HG03139 (cell line): ENCODE measurements around the gene C12orf56.
A peak's percentile ranks its signal among the peaks of the same experiment; 100 is the strongest.
"Not testable (repeated sequence)": the region's sequence is repeated elsewhere in the genome, so short reads cannot be mapped to it uniquely, and the experiment has no call there.

ENCODE experiments used
- ATAC-seq: cut with Tn5 transposase; IDR thresholded peaks from one replicate; pipeline ENCODE4 v1.9.1; 2021; ENCODE audit not compliant: unreplicated experiment

Gene C12orf56

DNA sequence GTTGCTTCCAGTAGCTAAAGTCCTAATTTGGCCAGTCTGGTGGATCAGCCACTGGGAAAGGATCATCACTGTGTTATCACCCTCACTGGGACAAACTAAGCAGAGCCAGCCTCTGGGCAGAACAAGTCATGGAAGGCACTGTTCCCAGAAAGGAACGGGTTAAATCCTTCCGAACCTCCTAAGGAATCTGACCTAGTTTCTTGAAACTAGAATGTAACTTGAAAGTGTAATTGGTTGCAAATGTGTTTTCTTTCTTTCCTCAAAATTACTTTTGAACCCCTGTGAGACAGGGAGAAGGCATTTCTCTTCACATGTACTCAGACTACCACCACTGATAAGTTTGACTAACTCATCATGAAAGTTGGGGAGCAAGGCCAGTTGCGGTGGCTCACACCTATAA, 149.8 kb downstream of the C12orf56 start:
- ATAC-seq: no peak

- no peak for ATAC-seq
Observed at GRCh38 chr12:64237382-64237781, 153.2 kb downstream of the C12orf56 start.

- no peak for ATAC-seq
Observed at GRCh38 chr12:64236549-64236948, 154.0 kb downstream of the C12orf56 start.

DNA sequence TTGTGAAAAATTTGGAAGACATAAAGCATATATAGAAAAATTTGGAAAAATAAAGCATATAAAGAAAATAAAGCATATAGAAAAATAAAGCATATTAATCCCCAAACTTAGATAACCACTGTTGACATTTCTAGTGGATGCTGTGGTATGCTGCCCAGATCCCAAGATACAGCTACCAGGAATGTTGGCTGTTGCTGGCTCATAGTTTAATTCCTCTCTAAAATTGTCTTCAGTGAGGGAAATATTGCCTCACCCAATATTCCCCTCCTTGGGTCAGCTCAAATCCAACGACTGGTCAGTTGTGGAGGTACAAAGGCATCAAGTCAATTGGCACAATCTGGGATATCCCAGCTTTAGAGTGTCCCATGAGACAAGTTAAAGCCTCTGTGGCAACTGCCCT, 158.4 kb downstream of the C12orf56 start:
- ATAC-seq: no peak

DNA sequence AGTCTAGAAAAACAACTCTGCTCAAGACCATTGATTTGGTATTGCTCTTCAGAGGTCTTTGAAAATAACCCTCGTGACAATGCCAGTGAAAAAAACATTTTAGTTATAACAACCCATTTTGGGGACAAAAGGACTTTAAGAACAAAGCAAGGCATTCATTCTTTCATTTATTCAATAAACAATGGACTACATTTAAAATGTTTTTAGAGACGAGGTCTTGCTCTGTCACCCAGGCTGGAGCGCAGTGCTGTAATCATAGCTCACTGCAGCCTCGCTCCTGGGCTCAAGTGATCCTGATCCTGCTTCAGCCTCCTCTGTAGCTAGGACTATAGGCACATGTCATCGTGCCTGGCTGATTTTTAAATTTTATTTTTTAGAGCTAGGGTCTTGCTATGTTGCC, 160.8 kb downstream of the C12orf56 start:
- ATAC-seq: no peak

GRCh38 chr12:64229240-64229639, 161.3 kb downstream of the C12orf56 start:
- ATAC-seq: no peak

DNA sequence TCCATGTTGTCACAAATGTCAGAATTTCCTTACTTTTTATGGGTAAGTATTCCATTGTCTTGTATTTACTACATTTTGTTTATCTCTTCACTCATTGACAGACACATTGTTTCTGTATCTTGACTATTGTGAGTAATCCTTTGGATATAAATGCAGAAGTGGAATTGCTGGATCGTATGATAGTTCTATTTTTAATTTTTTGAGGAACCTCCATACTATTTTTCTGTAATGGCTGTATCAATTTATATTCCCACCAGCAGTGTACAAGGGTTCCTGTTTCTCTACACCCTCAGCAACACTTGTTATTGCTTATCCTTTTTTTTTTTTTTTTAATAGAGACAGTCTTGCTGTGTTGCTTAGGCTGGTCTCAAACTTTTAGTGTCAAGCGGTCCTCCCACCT, 164.9 kb downstream of the C12orf56 start:
- ATAC-seq: no peak

GRCh38 chr12:64222009-64222765, 168.4 kb downstream of the C12orf56 start, which contains the start of gene KICS2:
KICS2 (minus strand) TSS chr12:64222296; CDS start chr12:64222237, 59 bp downstream.
- ATAC-seq: peak; percentile 91

GRCh38 chr12:64221651-64222008, 168.9 kb downstream of the C12orf56 start:
- ATAC-seq: peak; percentile 22

- no peak for ATAC-seq
Observed at GRCh38 chr12:64220046-64220445, 170.5 kb downstream of the C12orf56 start.

DNA sequence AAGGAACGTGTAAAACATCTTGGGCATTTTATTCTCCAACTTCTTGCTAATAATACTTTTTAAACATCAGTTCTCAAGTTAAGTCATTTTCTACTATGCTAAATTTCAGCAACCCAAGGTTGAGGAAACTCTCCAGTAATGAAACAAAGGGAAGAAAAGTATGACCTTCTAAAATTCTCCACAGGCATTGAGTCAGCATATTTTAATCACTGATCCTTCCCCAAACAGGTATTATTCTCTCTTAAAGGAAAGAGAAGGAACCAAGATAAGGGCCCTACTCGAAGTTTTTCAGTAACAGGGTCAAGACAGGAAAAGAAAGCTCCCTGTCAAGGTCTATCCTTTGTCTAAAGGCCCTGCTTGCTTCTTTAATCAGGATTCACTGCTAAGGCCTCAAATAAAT, 171.4 kb downstream of the C12orf56 start:
- ATAC-seq: no peak

DNA sequence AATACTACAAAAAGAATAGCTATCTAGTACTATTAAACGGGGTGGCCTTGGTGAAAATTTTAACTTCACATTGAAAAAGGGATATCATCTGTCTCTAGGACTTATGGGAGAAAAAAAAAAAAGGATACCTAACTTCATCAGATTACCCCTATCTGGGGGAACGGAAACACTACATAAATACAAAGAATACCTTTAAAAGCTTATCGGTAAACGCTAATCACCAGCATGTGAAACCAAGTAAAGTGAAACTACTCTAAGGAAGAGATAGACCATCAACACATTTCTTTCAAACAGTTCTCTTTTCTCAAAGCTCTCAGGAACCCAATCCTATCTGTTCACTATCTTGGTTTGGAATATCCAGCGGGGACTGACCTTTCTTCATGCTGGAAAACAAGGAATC, 172.0 kb downstream of the C12orf56 start:
- ATAC-seq: no peak

DNA sequence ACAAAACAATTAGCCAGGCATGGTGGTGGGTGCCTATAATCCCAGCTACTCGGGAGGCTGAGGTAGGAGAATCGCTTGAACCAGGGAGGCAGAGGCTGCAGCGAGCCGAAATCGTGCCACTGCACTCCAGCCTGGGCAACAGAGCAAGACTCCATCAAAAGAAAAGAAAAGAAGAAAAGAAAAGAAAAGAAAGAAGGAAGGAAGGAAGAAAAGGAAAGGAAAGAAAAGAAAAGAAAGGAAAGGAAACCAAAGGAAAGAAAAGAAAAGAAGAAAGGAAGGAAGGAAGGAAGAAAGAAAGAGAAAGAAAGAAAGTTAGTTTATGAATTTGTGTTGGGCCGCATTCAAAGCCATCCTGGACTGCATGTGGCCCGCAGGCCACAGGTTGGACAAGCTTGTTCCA, 172.9 kb downstream of the C12orf56 start:
- ATAC-seq: not testable (repeated sequence)

DNA sequence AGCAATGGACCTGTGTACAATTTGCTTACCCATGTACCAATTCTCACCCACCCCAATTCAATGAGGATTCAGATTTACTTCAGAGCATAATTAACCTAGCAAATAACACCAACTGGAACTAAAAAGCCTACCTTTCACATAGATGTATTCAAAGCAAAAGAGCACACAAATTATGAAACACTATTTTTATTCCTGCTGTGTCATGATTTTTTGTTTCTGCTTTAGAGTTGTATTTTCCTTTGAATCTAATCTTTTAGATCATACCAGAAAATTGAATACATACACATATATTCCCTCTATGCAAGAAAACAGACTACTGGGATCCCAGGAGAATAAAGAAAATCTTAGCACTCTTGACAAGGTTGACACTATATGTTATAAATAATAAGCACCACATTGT, 174.3 kb downstream of the C12orf56 start:
- ATAC-seq: no peak
